Neuron (in vitro differentiated cells): ENCODE data around the gene IFT57.

ENCODE experiments used
- H2AFZ ChIP-seq: one replicate; pipeline ENCODE4 v1.6.1; 2013; ENCODE audit warnings: low read depth, mild to moderate bottlenecking, inconsistent platforms, low read length, moderate library complexity
- H3K27me3 ChIP-seq: one replicate; pipeline ENCODE4 v1.6.1; 2013; ENCODE audit warnings: low read length; ENCODE audit not compliant: insufficient read depth
- H3K36me3 ChIP-seq: one replicate; pipeline ENCODE4 v1.6.1; 2013; ENCODE audit warnings: low read length; ENCODE audit not compliant: insufficient read depth
- H3K4me1 ChIP-seq: one replicate; pipeline ENCODE4 v1.6.1; 2013; ENCODE audit warnings: low read length; ENCODE audit not compliant: insufficient read depth
- H3K4me3 ChIP-seq: 2 replicates; pipeline ENCODE4 v1.5.1; 2013; ENCODE audit warnings: mild to moderate bottlenecking, low read length, moderate library complexity
- H3K9me3 ChIP-seq: one replicate; pipeline ENCODE4 v1.6.1; 2013; ENCODE audit warnings: low read length

Gene IFT57

DNA sequence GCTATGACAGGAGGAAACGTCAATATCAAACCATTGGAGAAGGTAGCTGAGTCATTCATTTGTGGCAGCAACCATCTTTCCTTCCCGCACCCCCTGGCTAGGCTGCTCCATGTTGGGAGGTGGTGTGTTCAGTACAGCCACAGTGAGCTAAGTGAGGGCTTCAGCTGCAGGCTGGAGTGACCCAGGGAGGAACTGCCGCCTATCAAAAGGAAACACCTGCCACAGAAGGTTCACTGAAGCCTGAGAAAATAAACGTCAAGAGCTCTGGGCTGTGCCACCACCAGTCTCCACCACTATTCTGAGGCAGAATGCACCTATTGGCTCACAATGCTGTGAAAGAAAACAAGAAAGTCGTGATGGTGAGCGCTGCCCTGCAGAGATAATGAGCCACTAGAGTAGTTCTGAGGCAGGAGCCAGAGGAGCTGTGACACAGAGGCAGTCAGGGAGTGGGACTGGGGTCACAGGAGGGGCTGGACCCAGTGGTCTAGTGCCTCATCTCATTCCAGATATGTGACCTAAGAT lies 96.6 kb downstream of the IFT57 start:
- peaks cover 29% of the 10 kb centered on the region for H3K4me1 ChIP-seq
- no peaks in the 10 kb centered on the region for H3K36me3 ChIP-seq
- no peaks in the 10 kb centered on the region for H3K9me3 ChIP-seq
- H3K4me3 ChIP-seq = no peak overlapping the region
- no peaks in the 10 kb centered on the region for H3K27me3 ChIP-seq
- H2AFZ ChIP-seq = no peak overlapping the region

- H3K4me1 ChIP-seq = peaks cover 29% of the 10 kb centered on the region
- H3K36me3 ChIP-seq = no peaks in the 10 kb centered on the region
- no peaks in the 10 kb centered on the region for H3K9me3 ChIP-seq
- H2AFZ ChIP-seq = no peak overlapping the region
- no peaks in the 10 kb centered on the region for H3K27me3 ChIP-seq
- no peak overlapping the region for H3K4me3 ChIP-seq
Observed at GRCh38 chr3:108125153-108125543, 97.1 kb downstream of the IFT57 start.

DNA sequence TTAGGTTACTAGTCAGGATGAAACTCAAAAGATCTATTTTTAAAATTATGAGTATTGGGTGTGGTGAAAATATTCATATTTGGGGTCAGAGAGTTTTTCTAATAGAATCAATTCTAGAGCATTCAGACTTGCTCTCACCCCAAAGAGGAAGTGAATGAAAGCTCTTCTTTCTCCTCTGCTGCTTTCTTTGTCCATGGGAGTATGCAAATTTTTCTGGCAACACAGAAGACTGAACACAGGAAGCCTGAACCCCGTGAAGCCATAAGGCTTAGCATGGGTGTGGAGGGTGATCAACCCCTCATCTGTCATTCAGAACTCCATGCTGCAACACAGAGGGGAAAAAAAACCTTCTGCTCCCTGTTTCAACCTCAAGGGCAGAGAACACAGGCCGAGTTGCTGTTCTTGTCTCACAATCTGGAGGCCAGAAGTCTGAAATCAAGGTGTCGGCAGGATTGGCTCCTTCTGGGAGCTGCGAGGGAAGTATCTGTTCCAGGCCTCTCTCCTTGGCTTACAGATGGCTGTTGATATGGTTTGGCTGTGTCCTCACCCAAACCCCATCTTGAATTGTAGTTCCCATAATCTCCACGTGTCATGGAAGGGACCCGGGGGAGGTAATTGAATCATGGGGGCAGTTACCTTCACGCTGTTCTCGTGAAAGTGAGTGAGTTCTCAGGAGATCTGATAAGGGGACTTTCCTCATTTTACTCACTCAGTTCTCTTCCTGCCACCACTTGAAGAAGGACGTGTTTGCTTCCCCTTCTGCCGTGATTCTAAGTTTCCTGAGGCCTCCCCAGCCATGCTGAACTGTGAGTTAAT lies 97.7 kb downstream of the IFT57 start:
- Histone ChIP-seq H3K4me1 (peaks cover 29% of the 10 kb centered on the region), H3K9me3 (no peaks in the 10 kb centered on the region), H3K4me3 (no peak overlapping the region), H2AFZ (no peak overlapping the region), H3K27me3 (no peaks in the 10 kb centered on the region), H3K36me3 (no peaks in the 10 kb centered on the region)

DNA sequence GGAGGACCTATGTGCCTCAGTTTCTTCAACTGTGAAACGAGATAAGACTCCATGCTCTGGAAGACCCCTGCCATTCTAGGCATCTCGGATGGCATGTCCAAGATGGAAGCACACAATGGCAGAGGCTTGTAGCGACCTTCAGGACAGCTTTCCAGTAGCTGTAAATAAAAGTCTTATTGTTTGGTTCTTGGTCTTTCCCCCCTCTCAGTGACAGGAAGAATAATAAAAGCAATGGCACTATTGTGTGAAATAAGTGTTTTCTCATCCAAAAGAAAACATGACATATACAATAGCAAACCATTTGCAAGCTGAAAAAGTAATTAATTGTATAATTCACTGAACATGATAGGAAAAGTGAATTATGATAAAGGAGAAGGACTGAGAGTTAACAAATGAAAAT lies 98.9 kb downstream of the IFT57 start:
- Histone ChIP-seq H3K36me3 (no peaks in the 10 kb centered on the region), H3K4me3 (no peak overlapping the region), H3K9me3 (no peaks in the 10 kb centered on the region), H3K4me1 (peaks cover 29% of the 10 kb centered on the region), H3K27me3 (no peaks in the 10 kb centered on the region), H2AFZ (no peak overlapping the region)

- Histone ChIP-seq H2AFZ (no peak overlapping the region), H3K27me3 (no peaks in the 10 kb centered on the region), H3K4me3 (no peak overlapping the region), H3K36me3 (no peaks in the 10 kb centered on the region), H3K9me3 (no peaks in the 10 kb centered on the region), H3K4me1 (peaks cover 29% of the 10 kb centered on the region)
Observed at GRCh38 chr3:108122276-108122675, 99.9 kb downstream of the IFT57 start.

- H3K9me3 ChIP-seq = no peaks in the 10 kb centered on the region
- no peak overlapping the region for H3K4me3 ChIP-seq
- H3K4me1 ChIP-seq = peaks cover 18% of the 10 kb centered on the region
- no peak overlapping the region for H2AFZ ChIP-seq
- H3K36me3 ChIP-seq = no peaks in the 10 kb centered on the region
- no peaks in the 10 kb centered on the region for H3K27me3 ChIP-seq
Observed at GRCh38 chr3:108119398-108120104, 102.7 kb downstream of the IFT57 start.

GRCh38 chr3:108118038-108118768 lies 104.0 kb downstream of the IFT57 start:
- Histone ChIP-seq H3K4me3 (no peak overlapping the region), H3K27me3 (no peaks in the 10 kb centered on the region), H3K4me1 (peaks cover 5% of the 10 kb centered on the region), H3K36me3 (no peaks in the 10 kb centered on the region), H3K9me3 (no peaks in the 10 kb centered on the region), H2AFZ (no peak overlapping the region)

GRCh38 chr3:108117241-108117775 lies 104.9 kb downstream of the IFT57 start:
- no peaks in the 10 kb centered on the region for H3K36me3 ChIP-seq

DNA sequence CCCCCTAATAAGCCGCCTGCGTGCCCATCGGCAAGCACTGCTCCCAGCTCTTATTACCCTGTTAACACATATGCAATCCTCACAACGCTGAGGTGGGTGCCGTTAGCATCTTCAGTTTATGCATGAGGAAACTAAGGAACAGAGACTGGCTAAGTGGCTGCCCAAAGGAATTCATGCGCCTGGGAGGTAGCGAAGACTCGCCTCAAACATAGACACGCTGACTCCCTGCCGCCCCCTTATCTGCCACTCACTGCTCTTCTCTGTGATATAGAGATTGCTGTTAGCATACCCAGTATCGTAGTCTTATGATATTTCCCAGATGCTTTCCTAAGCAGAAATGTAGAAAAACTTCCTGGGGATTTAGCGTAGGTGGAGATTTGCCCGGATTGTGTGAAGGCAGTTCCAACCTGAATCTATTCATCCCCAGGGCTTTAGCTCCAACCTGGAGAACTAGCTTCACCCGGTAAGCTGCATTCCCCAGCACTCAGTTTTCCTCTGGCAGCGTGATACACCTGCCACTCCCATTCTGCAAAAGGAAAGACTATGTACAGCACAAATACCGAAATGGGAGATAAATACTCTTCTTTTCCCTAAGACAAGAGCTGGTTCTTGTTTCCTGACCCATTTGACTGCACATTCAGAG lies 107.7 kb downstream of the IFT57 start:
- Histone ChIP-seq H3K4me1 (no peaks in the 10 kb centered on the region), H3K9me3 (no peaks in the 10 kb centered on the region), H3K4me3 (no peak overlapping the region), H3K27me3 (no peaks in the 10 kb centered on the region), H3K36me3 (no peaks in the 10 kb centered on the region), H2AFZ (no peak overlapping the region)

More at GRCh38 chr3:108117241-108117775, 104.9 kb downstream of the IFT57 start:
- no peak overlapping the region for H2AFZ ChIP-seq
- H3K27me3 ChIP-seq = no peaks in the 10 kb centered on the region
- no peak overlapping the region for H3K4me3 ChIP-seq
- H3K9me3 ChIP-seq = no peaks in the 10 kb centered on the region
- no peaks in the 10 kb centered on the region for H3K4me1 ChIP-seq

GRCh38 chr3:108113975-108114374 lies 108.2 kb downstream of the IFT57 start:
- Histone ChIP-seq H3K4me1 (no peaks in the 10 kb centered on the region), H3K27me3 (no peaks in the 10 kb centered on the region), H3K4me3 (no peak overlapping the region), H3K9me3 (no peaks in the 10 kb centered on the region), H2AFZ (no peak overlapping the region), H3K36me3 (no peaks in the 10 kb centered on the region)

- Histone ChIP-seq H3K27me3 (no peaks in the 10 kb centered on the region), H3K36me3 (no peaks in the 10 kb centered on the region), H3K9me3 (no peaks in the 10 kb centered on the region), H3K4me1 (peaks cover 2% of the 10 kb centered on the region), H2AFZ (no peak overlapping the region), H3K4me3 (no peak overlapping the region)
Observed at GRCh38 chr3:108110934-108111333, 111.3 kb downstream of the IFT57 start.
